Erythroblast (primary cell): ENCODE results near the gene DOCK9.

Experiments used
- DNase-seq, 2 experiments: peaks; one replicate each; lab custom pipeline; 2025; lab: John Stamatoyannopoulos, UW
- GATA1 ChIP-seq: IDR thresholded peaks from 2 replicates; pipeline ENCODE4 v1.6.1; 2011; ENCODE audit warnings: low read depth, mild to moderate bottlenecking, control low read depth, low read length, moderate library complexity
- POLR2A ChIP-seq: IDR thresholded peaks from 2 replicates; pipeline ENCODE4 v1.6.1; 2011; ENCODE audit warnings: mild to moderate bottlenecking, low read length

The DOCK9 gene

DNA sequence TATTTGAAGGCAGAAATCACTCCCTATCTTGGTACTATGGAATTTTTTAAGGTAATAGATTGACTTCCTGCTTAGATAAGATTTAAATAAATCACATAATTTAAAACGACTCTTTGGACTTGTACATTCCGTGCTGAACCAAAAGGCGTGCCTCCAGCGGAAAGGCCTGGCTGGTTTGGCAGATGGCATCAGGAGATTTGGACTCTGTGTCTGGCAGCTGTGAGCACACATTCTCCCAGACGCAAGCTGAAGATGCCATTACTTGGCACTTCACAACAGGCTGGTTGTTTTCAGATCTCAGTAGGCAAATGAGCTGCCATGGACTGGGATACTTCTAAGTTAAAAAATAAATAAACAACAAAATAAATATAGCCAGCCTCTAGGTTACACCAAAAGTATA lies 120.9 kb downstream of the DOCK9 start:
- TF ChIP-seq POLR2A (no peak), GATA1 (no peak)
- DNase-seq = no peak

DNA sequence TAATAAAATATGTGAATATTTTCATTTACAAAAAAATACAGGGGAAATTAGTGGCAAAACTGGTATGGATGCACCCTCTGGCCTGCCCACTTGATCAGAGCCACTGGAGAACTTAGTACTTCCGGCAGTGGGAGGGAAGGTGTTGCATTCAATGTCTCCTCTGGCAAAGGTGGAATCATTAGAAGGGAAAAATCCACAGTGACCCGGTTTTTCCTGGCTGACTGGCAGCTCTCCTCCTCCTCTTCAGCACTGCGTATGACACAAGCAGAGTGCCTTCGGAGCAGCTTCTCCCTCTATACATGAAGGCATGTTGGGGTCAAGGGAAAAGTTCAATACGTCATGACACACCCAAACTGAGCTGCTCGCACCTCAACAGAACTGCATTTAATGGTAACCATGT lies 123.4 kb downstream of the DOCK9 start:
- TF ChIP-seq GATA1 = no peak
- no peak for DNase-seq

GRCh38 chr13:98853771-98854221 lies 124.1 kb downstream of the DOCK9 start:
- no peak for DNase-seq
- TF ChIP-seq GATA1 (no peak), POLR2A (no peak)

DNA sequence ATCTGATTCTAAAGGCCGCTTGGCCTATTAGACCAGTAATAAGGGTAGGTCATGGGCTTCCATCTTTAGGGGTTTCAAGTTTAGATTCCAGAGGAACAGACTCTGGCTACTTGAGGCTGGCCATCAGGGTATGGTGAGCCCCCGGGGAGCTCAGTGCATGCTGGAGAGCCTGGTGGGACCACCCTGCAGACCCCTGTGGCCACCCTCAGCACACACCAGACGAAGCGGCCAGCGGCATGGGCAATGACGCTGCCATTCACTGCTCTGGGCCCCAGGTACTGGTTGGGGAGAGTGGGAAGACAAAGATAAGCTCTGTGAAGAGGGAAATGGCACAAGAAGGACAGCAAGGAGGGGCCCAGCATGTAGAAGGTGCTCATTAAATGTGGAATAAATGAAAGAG lies 126.6 kb downstream of the DOCK9 start:
- TF ChIP-seq POLR2A (no peak), GATA1 (no peak)

DNA sequence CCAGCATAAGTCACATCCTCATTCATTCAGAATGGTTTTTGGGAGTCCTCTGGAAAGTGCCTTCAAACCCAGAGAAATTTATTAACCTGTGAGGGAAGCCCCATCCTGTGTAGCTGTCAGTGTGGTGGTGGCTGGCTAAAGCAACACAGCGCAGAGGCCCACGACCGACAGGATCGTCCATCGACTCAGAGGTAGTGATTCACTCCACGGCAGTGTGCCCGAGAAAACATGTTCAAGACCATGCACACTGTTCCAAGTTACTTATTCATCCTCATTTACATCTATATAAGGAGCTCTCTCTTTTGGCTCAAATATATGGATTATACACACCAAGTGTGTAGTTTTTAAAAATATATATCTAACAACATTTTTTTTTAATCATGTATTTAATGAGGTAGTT lies 129.1 kb downstream of the DOCK9 start:
- DNase-seq = no peak
- TF ChIP-seq GATA1 (no peak), POLR2A (no peak)

More for the DNA sequence above, 126.6 kb downstream of the DOCK9 start:
- DNase-seq = no peak

GRCh38 chr13:98847780-98848179 lies 130.1 kb downstream of the DOCK9 start:
- no peak for TF ChIP-seq GATA1
- TF ChIP-seq POLR2A = no peak
- no peak for DNase-seq

DNA sequence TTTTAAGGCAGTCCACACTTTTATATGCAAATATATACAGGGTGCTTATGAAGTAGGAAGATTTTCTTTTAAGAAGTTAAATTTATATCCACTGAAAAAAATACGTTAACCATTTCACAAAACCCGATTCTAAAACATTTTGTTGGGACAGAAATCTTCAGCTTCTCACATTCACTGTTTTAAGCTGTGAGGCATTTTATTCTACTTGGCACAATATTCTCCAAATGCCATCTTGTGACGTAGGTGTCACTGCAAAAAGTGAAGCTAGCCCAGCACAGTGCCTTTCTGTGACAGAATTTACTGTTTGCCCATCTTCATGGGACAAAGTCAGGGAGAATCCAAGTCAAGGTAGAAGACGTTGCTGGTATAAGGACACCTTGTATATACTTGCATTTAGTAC lies 130.9 kb downstream of the DOCK9 start:
- DNase-seq = no peak
- TF ChIP-seq POLR2A = no peak
- no peak for TF ChIP-seq GATA1

GRCh38 chr13:98846521-98846920 lies 131.3 kb downstream of the DOCK9 start:
- no peak for DNase-seq
- TF ChIP-seq GATA1 = no peak
- no peak for TF ChIP-seq POLR2A

GRCh38 chr13:98845742-98846141 lies 132.1 kb downstream of the DOCK9 start:
- DNase-seq = no peak
- no peak for TF ChIP-seq GATA1
- TF ChIP-seq POLR2A = no peak

GRCh38 chr13:98844021-98844420 lies 133.8 kb downstream of the DOCK9 start:
- TF ChIP-seq POLR2A = no peak
- no peak for TF ChIP-seq GATA1
- DNase-seq = no peak

GRCh38 chr13:98843482-98843877 lies 134.4 kb downstream of the DOCK9 start:
- no peak for DNase-seq
- no peak for TF ChIP-seq POLR2A
- no peak for TF ChIP-seq GATA1

GRCh38 chr13:98842858-98843481 lies 134.9 kb downstream of the DOCK9 start:
- no peak for TF ChIP-seq POLR2A
- no peak for TF ChIP-seq GATA1
- DNase-seq = peak; percentile 72 to 86

DNA sequence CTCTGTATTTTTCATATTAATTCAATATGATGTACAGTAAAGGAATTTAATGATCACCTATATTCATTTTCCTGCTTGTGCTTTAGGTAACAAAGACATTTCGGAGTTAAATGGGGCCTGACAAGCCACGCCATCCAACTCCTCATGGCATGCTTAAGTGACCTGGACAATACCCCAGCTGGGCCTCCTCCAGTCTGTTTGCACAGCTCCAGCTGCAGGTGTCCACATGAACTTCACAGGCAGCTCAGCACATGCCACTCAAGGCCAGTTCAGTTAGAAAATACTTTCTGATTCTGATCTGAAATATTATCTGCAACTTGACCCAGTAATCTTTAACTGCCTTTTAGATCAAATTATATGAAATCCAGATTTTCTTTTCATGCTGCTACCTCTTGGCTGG lies 135.8 kb downstream of the DOCK9 start:
- TF ChIP-seq GATA1 (no peak), POLR2A (no peak)
- no peak for DNase-seq

- DNase-seq = peak; percentile 42 to 59
- TF ChIP-seq GATA1 = no peak
- TF ChIP-seq POLR2A = no peak
Measured at GRCh38 chr13:98839856-98840769, 137.8 kb downstream of the DOCK9 start.

DNA sequence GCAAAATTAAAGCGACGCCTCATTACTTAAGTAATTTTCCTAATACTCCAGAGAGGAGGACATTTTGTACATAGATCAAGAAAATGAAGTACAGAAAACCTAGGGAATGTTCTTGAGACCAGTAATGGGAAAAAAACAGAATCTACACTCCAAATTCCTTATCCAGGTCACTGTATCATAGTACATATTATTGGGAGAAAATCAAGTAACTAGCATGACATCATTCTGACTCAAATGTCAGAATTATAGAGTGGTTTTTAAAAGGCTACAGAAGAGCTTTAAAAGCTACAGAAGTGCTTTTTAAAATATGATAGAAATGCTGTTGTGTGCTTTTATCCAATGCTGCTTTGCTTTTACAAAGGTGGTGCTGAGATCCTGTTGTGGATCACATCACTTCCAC lies 139.1 kb downstream of the DOCK9 start:
- DNase-seq = no peak
- TF ChIP-seq GATA1 (no peak), POLR2A (no peak)
